KOPT-K1 (cell line): Measurements from ENCODE around the gene EIF4G1.
"Not testable (repeated sequence)": the region's sequence is repeated elsewhere in the genome, so short reads cannot be mapped to it uniquely, and the experiment has no call there.

Source experiments
- H3K27ac ChIP-seq: fragments of 200-600 bp; sonication (generic); 2 replicates; pipeline ENCODE4 v1.5.1; 2016; ENCODE audit warnings: antibody characterized with exemption, mild to moderate bottlenecking, low read depth, low read length; ENCODE audit not compliant: poor library complexity, severe bottlenecking
- H3K36me3 ChIP-seq: fragments of 200-600 bp; sonication (generic); 2 replicates; pipeline ENCODE4 v1.5.1; 2017; ENCODE audit warnings: antibody characterized with exemption, mild to moderate bottlenecking, low read length, moderate library complexity; ENCODE audit not compliant: insufficient read depth
- H3K9me3 ChIP-seq: fragments of 200-600 bp; sonication (generic); 2 replicates; pipeline ENCODE4 v1.5.1; 2017; ENCODE audit warnings: antibody characterized with exemption, low read length, mild to moderate bottlenecking; ENCODE audit not compliant: insufficient read depth, poor library complexity, severe bottlenecking

EIF4G1 gene, protein sequence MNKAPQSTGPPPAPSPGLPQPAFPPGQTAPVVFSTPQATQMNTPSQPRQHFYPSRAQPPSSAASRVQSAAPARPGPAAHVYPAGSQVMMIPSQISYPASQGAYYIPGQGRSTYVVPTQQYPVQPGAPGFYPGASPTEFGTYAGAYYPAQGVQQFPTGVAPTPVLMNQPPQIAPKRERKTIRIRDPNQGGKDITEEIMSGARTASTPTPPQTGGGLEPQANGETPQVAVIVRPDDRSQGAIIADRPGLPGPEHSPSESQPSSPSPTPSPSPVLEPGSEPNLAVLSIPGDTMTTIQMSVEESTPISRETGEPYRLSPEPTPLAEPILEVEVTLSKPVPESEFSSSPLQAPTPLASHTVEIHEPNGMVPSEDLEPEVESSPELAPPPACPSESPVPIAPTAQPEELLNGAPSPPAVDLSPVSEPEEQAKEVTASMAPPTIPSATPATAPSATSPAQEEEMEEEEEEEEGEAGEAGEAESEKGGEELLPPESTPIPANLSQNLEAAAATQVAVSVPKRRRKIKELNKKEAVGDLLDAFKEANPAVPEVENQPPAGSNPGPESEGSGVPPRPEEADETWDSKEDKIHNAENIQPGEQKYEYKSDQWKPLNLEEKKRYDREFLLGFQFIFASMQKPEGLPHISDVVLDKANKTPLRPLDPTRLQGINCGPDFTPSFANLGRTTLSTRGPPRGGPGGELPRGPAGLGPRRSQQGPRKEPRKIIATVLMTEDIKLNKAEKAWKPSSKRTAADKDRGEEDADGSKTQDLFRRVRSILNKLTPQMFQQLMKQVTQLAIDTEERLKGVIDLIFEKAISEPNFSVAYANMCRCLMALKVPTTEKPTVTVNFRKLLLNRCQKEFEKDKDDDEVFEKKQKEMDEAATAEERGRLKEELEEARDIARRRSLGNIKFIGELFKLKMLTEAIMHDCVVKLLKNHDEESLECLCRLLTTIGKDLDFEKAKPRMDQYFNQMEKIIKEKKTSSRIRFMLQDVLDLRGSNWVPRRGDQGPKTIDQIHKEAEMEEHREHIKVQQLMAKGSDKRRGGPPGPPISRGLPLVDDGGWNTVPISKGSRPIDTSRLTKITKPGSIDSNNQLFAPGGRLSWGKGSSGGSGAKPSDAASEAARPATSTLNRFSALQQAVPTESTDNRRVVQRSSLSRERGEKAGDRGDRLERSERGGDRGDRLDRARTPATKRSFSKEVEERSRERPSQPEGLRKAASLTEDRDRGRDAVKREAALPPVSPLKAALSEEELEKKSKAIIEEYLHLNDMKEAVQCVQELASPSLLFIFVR (N-terminal part only)

DNA sequence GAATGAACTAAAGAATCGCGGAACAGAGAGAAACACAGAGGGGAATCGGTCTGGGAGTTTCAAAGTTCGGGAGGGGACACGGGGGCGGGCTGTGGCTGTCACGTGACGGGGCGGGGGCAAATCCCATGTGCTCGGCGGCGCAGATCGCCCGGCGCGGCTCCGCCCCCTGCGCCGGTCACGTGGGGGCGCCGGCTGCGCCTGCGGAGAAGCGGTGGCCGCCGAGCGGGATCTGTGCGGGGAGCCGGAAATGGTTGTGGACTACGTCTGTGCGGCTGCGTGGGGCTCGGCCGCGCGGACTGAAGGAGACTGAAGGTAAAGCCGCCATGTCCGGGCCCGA, at the start of gene EIF4G1:
Gene EIF4G1, plus strand, starts transcription at position 244 of the 337 bp plus-strand sequence. CDS start 1,191 bp downstream, outside the sequence.
- Histone ChIP-seq H3K36me3 (peaks cover 34% of the 10 kb centered on the region), H3K27ac (peak within 1 kb of the TSS; percentile 87), H3K9me3 (no peaks in the 10 kb centered on the region)

DNA sequence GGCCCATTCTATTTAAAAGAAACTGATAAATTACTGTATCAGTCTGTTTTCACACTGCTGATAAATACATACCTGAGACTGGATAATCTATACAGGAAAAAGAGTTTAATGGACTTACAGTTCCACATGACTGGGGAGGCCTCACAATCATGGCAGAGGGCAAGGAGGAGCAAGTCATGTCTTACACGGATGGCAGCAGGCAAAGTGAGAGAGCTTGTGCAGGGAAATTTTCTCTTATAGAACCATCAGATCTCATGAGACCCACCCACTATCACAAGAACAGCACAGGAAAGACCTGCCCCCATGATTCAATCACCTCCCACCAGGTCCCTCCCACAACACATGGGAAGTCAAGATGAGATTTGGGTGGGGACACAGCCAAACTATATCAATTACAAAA, 47.2 kb upstream of the EIF4G1 start:
- not testable (repeated sequence) for H3K9me3 ChIP-seq, H3K27ac ChIP-seq, H3K36me3 ChIP-seq

DNA sequence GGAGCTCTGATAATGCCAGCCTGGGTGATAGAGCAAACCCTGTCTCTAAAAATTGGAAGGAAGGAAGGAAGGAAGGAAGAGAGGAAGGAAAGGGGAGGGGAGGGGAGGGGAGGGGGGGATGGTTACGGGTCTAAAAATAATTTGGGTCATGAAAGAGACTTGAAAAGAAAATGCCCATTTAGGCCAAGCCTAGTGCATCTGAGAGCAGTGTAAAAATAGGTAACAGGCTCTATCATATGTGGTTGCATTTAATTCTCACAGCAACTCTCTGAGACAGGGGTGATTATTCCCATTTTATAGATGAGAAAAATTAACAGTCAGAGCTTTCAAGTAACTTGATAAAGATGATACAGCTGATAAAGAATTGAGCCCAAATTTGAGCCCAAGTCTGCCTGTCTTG, 42.1 kb upstream of the EIF4G1 start:
- no peak overlapping the region for H3K27ac ChIP-seq
- H3K36me3 ChIP-seq, result no peaks in the 10 kb centered on the region
- peaks cover 6% of the 10 kb centered on the region for H3K9me3 ChIP-seq

DNA sequence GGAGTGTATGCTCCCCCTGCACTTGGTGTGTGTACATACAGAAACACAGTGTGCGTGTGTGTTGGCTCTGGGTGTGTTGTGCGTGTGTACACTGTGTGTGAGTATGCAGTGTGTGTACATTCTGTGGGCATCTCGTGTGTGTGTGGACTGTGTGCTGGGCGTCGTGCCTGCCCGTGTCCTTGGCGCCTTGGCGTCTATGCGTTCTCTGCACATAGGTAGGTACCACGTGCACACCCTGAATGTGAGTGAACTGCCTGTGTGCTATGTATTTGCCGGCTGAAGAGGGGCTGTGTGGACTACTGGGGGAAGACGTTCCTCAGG, 39.1 kb upstream of the EIF4G1 start:
- Histone ChIP-seq H3K36me3 (no peaks in the 10 kb centered on the region), H3K27ac (no peak overlapping the region), H3K9me3 (no peaks in the 10 kb centered on the region)

DNA sequence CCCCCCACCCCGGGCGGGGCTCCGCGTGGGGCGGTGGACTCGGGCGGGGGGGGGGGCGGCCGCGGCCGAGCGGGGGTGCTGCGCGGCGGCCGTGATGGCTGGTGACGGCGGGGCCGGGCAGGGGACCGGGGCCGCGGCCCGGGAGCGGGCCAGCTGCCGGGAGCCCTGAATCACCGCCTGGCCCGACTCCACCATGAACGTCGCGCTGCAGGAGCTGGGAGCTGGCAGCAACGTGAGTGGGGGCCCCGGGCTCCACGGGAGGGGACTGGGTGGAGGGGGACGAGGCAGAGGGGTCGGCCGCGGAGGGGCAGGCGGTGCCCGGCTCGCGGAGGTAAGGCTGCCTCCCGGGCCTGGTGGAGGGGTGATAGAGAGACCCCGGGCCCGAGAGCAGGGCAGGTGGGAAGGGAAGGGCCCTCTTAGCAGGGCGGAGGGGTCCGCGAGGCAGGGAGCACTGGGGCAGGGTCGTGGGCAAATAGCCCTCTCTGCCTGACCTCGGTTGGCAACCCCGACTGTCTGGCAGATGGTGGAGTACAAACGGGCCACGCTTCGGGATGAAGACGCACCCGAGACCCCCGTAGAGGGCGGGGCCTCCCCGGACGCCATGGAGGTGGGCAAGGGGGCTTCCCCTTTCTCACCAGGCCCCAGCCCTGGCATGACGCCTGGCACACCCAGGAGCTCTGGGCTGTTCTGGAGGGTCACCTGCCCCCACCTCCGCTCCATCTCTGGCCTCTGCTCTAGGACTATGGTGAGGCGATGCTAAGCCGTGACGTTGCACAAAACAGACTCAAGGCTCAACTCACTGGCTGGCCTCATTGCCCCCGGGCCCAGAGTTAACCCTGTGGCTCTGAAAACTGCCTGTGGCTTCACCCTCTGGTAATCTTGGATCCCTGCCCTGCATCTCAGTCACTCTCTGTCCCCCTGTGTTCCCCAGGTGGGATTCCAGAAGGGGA, 38.2 kb upstream of the EIF4G1 start, which contains the start of gene ECE2:
Gene ECE2, plus strand, starts transcription at position 62 of the 950 bp plus-strand sequence. Its CDS starts 132 bp downstream, at position 194.
- H3K27ac ChIP-seq, result no peak within 1 kb of the TSS
- H3K9me3 ChIP-seq, result no peaks in the 10 kb centered on the region
- H3K36me3 ChIP-seq, result no peaks in the 10 kb centered on the region

DNA sequence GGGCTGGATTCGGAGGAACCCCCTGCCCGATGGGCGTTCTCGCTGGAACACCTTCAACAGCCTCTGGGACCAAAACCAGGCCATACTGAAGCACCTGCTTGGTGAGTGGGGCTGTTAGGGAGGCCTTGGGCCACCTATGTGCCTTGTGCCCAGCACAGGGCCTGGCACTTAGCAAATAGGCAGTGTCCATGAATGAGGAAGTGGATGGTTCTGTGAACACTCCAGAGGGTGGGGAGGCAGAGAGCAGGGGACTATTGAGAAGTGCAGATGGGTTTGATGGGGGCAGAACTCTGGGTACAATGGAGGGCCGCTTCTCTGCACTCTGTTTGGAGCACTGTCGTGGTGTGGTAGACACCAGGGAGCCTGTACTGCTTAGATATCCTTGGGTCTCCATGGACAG, 37.0 kb upstream of the EIF4G1 start:
- H3K9me3 ChIP-seq, result no peaks in the 10 kb centered on the region
- H3K27ac ChIP-seq, result no peak overlapping the region
- no peaks in the 10 kb centered on the region for H3K36me3 ChIP-seq

DNA sequence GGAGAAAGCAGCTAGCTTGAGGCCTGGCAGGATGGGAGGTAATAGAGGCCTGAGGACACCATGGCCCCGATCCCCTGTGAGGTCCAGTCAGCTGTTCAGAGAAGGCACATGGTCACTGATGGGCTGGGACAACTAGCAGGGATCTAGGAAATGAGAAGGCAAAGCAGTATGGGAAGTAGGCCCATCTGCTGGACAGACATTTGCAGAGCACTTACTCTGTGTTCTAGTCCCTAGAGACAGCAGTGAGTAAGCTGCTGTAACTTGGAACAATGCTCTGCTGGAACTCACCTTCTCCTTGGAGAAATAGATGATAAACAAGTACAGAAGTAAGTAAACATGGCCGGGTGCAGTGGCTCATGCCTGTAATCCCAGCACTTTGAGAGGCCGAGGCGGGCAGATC, 31.5 kb upstream of the EIF4G1 start:
- Histone ChIP-seq H3K27ac (no peak overlapping the region), H3K36me3 (no peaks in the 10 kb centered on the region), H3K9me3 (no peaks in the 10 kb centered on the region)

DNA sequence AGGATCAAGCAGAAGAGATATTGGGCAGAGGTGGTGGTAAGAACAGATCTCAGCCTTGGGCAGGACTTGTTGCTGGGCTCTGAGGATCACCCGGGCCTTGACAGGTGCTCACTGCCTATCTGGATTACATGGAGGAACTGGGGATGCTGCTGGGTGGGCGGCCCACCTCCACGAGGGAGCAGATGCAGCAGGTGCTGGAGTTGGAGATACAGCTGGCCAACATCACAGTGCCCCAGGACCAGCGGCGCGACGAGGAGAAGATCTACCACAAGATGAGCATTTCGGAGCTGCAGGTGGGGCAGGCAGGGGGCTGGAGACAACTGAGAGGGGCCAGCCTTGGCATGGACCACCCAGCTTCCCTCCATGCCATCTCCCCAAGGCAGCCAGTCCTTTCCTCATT, 30.7 kb upstream of the EIF4G1 start:
- Histone ChIP-seq H3K27ac (no peak overlapping the region), H3K36me3 (no peaks in the 10 kb centered on the region), H3K9me3 (no peaks in the 10 kb centered on the region)

DNA sequence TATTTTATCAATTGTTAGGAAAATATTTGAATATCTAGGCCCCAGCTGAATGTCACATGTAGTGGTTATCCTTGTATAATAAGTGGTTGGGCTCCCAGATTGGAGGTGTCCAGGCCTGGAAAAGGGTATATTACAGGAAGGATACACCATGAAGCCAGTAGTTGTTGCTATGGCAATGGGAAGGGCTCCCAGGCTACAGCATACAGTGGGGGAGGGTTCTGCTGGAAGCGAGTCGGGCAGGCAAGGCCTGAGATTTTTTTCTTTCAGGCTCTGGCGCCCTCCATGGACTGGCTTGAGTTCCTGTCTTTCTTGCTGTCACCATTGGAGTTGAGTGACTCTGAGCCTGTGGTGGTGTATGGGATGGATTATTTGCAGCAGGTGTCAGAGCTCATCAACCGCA, 29.7 kb upstream of the EIF4G1 start:
- H3K27ac ChIP-seq, result no peak overlapping the region
- H3K36me3 ChIP-seq, result no peaks in the 10 kb centered on the region

DNA sequence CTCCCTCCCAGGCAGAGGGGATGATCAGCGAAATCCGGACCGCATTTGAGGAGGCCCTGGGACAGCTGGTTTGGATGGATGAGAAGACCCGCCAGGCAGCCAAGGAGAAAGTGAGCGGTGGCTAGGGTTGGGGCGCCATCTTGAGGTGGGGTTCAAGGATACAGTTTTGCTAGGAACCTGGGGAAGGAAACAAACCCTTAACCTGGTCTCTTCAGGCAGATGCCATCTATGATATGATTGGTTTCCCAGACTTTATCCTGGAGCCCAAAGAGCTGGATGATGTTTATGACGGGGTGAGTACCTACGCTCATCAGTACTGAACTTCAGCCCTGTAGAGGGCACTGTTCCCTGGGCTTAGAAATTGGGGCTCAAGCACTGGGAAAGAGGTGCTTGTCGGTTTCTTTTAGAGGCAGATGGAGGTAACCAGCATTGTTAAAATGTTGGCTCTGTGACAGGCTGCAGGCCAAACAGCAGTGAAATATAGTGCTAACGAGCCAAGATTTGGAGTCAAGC, 24.9 kb upstream of the EIF4G1 start:
- Histone ChIP-seq H3K27ac (no peak overlapping the region), H3K36me3 (no peaks in the 10 kb centered on the region), H3K9me3 (no peaks in the 10 kb centered on the region)

More for the DNA sequence above, 29.7 kb upstream of the EIF4G1 start:
- no peaks in the 10 kb centered on the region for H3K9me3 ChIP-seq

DNA sequence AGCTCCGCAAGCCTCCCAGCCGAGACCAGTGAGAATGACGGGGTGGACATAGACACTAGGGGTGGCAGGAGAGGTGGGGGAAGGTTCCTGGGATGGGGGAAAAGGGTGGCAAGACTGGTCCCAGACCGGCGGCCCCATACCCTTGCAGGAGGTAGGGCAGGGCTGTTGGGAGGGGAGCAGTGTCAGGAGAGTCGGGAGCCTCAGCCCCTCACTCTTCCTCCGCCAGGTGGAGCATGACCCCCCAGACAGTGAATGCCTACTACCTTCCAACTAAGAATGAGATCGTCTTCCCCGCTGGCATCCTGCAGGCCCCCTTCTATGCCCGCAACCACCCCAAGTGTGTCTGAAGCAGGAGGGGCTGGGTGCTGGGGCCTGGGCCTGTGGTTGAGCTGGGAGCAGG, 24.1 kb upstream of the EIF4G1 start:
- Histone ChIP-seq H3K9me3 (no peaks in the 10 kb centered on the region), H3K27ac (no peak overlapping the region)

DNA sequence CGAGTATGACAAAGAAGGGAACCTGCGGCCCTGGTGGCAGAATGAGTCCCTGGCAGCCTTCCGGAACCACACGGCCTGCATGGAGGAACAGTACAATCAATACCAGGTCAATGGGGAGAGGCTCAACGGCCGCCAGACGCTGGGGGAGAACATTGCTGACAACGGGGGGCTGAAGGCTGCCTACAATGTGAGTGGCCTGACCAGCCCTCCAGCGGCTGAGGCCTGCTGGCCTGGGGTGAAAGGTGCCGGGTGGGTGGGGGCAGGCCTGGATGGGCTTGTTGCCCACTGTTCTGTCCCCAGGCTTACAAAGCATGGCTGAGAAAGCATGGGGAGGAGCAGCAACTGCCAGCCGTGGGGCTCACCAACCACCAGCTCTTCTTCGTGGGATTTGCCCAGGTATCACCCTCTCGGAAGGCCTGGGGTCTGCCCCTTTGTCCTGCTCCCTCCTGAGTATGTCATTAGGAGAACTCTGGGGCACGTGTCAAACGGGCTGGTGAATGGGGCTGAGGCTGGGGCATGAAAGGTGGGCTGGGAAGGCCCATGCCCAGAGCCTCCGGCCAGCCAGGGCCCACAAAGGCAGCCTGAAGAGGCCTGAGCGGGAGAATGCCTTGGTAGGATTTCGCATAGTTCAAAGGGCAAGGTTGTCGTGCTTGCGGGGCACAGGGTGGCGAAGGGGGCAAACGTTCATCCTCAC, 23.2 kb upstream of the EIF4G1 start:
- Histone ChIP-seq H3K36me3 (no peaks in the 10 kb centered on the region), H3K27ac (no peak overlapping the region)

More for the DNA sequence above, 24.1 kb upstream of the EIF4G1 start:
- no peaks in the 10 kb centered on the region for H3K36me3 ChIP-seq

DNA sequence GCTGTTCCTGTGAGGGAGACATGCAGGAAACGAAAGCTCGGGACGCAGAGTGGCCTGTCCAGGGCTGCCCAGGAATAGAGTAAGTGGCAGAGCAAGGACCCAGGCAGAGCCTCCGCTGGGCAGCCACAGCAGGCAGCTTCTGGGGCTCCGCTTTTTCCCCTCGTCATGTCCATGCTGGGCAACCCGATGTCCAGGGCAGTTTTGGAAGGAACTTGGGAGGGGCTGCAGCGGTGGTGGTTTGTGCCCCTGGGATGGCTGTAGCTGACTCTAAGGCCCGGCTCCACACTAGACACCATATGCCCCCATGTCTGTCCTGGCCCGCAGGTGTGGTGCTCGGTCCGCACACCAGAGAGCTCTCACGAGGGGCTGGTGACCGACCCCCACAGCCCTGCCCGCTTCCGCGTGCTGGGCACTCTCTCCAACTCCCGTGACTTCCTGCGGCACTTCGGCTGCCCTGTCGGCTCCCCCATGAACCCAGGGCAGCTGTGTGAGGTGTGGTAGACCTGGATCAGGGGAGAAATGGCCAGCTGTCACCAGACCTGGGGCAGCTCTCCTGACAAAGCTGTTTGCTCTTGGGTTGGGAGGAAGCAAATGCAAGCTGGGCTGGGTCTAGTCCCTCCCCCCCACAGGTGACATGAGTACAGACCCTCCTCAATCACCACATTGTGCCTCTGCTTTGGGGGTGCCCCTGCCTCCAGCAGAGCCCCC, 22.5 kb upstream of the EIF4G1 start:
- no peaks in the 10 kb centered on the region for H3K36me3 ChIP-seq
- no peak overlapping the region for H3K27ac ChIP-seq
- no peaks in the 10 kb centered on the region for H3K9me3 ChIP-seq

More for the DNA sequence above, 23.2 kb upstream of the EIF4G1 start:
- H3K9me3 ChIP-seq, result no peaks in the 10 kb centered on the region
